ENCODE results near the gene HEYL.

DNA sequence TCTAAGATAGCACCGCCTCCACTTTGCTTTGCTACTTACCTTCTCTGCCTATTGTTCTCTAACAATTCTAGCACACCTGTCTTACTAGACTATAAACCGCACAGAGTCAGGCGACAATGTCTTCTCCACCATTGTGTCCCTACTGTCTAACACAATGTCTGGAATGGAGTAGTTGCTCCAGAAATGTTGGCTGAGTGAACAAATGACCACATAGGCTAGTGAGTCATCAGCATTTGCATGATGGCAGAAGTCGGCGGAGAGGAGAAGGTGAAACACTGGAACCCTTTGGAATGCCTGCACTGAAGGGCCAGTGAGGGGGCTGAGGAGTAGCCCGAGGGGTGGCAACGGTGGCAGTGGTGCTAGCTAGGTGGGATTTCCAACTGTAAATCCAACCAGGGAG is 48.9 kb downstream of the HEYL start:
- TF ChIP-seq POLR2A (IDR thresholded peaks at IDR 0.05) = no peak
- TF ChIP-seq, protein P1, sequence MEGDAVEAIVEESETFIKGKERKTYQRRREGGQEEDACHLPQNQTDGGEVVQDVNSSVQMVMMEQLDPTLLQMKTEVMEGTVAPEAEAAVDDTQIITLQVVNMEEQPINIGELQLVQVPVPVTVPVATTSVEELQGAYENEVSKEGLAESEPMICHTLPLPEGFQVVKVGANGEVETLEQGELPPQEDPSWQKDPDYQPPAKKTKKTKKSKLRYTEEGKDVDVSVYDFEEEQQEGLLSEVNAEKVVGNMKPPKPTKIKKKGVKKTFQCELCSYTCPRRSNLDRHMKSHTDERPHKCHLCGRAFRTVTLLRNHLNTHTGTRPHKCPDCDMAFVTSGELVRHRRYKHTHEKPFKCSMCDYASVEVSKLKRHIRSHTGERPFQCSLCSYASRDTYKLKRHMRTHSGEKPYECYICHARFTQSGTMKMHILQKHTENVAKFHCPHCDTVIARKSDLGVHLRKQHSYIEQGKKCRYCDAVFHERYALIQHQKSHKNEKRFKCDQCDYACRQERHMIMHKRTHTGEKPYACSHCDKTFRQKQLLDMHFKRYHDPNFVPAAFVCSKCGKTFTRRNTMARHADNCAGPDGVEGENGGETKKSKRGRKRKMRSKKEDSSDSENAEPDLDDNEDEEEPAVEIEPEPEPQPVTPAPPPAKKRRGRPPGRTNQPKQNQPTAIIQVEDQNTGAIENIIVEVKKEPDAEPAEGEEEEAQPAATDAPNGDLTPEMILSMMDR (IDR thresholded peaks at IDR 0.05) = no peak

Data from heart left ventricle (tissue), 13 donors.